GM18873 (cell line): ENCODE results near the gene MN1.

Source experiments
- ATAC-seq: cut with Tn5 transposase; IDR thresholded peaks from one replicate; pipeline ENCODE4 v1.9.1; 2021; ENCODE audit warnings: mild to moderate bottlenecking, moderate library complexity, moderate number of reproducible peaks; ENCODE audit not compliant: unreplicated experiment, low FRiP score

Gene MN1

DNA sequence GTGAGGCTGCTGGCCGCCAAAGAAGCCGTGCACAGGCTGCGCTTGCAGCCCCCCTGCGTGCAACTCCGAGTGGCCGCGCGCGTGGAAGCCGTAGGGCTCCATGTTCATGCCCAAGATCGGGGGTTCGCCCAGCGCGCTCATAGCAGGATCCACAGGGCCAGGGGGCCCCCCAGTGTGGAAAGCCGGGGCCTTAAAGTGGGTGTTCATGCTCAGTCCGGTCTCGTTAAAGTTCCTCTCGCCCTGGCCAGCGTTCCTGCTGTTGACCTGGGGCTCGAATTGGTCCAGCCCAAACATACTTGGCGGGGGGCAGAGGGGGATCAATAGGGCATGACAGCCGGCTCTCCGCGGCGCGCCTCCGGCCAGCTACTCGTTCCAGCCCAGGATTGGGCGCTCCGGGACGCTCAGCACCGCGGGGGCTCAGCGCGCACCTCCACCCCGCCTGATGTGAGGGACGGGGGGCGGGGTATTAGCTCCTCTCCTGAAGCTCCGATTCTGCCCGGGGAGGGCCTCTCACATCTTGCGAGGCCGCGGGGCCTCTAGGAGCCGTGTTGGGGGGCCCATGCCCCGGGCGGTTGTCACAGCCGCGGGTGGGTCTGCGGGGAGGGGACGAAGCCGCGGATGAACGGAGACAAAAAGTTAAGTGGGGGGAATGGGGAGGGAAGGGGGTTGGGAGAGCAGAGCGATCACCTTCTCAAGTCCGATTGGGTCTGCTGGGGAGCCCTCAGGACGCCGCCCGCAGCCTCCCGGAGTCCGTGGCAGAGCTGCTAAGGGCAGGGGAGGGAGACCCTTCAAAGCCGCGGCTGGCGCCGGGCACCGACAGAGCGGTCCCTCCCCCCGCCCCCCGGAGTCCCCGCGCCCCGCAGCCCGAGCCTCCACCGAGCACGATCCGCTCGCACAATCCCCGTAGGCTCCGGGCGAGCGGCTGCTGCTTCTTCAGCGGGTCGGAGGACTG, 1.0 kb downstream of the MN1 start:
- ATAC-seq = no peak

DNA sequence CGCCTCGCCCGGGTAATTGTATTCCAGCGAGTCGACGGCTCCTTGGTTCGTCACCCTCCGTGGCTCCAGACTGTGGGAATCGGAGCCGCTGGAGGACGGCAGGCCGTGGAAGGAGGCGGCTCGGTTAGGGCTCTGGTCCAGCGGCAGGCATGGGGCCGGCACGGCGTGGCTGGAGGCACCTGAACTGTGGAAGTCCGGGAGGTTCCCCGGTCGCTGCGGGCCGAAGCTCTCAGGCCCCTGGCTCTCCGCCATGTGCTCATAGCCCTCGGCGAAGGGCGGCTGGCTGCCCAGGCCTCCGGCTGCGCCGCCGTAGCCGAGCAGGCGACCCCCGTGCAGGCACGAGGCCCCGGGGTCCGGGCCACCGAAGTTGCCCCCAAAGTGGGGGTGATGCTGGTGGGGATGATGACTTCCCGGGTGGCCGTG, 1.7 kb downstream of the MN1 start:
- ATAC-seq = no peak

DNA sequence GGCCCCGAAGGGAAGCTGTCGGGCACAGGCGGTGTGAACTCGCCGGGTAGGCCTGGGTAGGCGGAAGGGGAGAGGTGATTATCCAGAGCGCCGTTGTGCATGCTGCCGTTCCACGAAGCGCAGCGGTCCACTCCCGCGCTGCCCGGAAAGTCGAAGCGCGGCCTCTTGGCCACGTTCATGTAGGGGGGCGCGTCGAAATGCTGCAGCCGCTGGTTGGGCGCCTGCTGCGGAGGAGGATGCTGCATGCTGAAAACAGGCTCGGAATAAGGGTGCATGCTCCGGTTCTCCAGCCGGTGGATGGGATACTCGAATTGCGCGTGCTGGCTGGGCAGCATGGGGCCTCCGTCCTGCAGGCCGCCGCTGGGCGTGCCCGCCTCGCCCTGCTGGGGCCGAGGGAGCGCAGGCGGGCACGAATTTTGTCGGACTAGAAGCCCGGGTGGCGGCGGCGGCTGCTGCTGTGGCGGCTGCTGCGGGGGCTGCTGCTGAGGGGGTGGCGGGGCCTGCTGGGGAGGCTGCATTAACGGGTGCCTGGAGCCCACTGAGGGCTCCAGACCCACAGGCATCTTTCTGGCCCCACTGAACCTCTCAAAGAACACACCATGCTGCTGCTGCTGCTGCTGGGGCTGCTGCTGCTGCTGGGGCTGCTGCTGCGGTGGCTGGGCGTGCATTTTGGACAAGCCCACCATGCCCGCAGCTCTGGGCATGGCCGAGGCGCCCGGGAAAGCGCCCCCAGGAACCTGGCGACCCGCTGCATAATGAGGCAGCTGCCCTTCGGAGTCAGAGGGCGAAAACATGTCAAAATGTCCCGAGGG, 2.3 kb downstream of the MN1 start:
- ATAC-seq = no peak

DNA sequence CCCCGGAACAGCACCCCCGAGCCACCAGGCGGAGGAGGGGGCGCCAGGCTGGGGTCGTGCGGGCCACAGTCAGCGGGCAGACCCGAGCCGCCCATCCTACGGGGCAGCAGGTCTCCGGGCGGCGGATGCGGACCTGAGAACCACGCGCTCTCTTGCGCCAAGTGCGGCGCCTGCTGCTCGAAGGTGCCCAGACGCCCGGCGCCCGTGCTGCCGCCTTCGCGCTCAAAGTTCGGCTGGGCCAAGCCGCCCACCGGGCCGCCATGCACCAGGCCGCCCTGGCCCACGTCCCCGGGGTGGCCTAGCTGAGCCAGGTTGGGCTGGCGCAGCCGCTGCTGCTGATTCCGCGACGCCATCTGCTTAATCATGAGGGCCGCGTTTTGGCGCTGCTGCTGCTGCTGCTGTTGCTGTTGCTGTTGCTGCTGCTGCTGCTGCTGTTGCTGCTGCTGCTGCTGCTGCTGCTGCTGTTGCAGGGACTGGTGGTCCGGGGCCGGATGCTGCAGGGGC, 3.0 kb downstream of the MN1 start:
- ATAC-seq = no peak

DNA sequence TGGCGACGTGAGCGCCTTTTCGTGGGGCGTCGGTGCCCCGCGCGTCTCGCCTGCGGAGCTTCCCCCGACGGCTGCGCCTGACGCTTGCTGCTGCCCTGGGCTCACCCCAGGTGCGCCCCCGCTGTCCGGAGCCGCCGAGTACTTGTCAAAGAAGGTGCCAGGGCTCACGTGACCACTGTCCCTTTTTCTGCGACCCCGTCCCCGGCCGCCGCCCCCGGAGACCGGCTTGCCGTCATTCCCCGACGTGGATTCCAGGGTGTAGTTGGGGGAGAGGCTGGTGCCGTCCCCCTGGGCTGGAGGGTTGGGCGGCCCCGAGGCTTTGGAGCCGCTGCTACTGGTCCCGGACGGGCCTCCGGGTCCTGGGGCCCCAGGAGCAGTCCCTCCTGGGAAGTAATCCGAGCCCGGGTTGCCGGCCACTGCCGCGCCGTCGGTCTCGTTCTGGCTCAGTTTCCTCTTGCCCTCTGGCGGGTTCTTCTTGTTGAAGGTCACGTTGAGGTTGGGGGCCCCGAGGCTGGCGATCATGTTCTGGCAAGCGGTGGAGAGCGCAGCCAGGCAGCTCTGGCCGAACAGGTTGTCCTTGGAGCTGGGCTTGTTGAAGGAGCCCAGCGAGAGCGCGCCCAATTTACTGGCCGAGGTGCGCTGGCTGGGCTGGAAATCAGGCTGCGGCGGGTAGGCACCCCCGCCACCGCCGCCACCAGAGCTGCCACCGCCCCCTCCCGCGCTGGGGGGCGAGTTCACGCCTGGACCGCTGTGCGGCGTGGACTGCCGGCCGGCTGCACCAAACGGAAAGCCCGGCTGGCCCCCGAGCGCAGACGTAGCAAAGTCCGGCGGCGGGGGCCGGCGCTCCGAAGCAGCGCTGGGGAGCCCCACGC, 3.8 kb downstream of the MN1 start:
- ATAC-seq = no peak

DNA sequence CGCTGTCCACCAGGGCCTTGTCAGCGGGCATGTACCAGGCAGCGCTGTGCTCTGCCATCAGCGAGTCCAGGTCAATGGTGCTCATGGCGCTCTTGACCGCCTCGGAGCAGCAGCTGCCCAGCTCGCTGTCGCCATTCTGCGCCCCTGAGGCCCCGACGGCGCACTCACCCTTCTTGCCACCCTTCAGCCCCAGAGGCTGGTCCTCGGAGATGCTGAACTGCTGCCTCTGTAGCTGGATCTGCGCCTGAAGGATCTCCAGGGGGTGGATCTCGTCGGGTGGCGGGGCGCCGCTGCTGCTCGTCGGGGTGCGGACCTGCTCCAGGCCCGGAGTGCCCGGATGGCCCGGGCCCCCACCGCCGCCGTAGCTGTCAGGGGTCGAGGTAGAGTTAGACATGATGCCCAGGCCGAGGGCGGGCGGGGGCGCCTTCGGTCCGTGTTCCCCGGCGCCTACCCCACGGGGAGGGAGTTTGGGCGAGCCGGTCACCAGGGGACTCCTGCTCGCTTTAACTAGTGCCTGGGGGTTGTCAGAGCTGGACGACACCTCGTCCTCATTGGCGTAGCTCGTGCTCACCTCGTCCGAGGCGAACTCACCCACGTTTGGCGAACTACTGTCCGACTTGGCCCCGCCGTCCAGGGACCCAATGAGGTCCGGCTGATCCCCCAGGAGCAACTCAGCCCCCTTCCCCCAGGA, 4.6 kb downstream of the MN1 start:
- ATAC-seq = no peak

DNA sequence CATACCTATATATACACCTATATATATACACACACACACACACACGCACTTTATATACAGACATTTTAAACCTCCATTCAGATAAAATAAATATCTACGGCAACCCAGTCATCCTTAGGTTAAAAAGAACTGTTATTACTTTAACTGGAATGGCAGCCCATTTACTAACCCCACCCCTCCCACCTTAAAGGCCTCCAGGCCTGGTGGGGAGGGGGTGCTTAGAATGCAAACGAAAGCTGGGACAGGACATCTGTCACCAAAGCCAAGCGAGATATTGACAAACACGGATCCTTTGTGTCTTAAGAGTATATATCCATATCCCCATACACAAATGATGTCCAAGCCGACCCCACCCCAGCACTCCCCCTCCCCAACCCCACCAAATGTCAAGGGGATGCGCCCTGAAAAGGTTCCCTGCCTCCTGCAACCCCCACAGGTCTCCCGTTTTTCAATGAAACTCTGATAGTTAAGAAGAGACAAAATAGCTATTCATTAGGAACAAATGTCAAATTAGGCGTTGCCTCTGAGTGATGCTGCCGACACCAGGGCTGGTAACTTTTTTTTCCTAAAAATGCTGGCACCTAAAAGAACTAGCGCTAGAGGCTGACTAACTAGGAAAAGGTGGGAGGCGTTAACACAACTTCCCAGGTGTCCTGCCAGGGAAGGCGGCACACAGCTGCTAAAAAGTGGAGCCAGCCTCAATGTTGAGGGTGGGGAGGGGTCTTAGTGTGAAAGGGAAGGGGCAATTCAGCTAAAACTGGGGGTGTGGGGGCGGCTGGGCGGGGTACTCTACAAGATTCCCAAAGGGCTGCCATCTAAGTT, 5.6 kb downstream of the MN1 start:
- ATAC-seq = no peak

DNA sequence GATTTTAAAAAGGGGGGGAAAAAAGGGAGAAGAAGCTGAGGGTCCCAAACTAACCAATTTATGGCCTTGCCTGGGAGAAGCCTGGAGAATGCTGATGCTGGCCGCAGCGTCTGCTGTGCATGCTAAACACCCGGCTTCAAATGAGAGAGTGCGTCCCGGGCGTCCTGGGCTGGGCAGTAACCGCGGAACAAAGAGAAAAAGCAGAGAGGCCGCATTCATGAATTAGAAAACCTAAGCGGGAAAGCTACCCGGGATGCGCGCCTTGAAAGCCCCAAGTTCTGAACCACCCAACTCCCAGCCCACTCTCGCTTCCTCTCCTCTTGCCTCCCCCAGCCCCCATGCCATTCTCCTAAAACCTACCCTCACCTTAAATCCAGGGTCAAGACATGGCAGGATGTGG, 6.5 kb downstream of the MN1 start:
- no peak for ATAC-seq

DNA sequence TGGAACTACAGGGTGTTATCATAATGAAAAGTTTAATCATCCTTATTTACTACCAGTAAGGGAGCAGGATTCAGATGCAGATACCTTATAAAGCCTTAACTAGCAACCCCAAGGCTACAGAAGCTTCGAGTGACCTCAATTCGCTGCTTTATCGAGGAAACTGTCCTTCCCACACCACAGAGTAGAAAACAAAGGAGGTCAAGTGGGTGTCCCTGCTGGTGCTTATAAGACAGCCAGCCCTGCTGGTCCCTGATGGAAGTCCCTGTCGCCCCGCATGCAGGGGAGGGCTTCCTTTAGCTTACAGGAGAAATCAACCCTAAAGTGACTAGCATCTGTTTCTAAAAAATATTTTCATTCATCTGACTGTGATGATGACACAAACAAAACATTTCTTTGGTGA, 7.3 kb downstream of the MN1 start:
- ATAC-seq = no peak

DNA sequence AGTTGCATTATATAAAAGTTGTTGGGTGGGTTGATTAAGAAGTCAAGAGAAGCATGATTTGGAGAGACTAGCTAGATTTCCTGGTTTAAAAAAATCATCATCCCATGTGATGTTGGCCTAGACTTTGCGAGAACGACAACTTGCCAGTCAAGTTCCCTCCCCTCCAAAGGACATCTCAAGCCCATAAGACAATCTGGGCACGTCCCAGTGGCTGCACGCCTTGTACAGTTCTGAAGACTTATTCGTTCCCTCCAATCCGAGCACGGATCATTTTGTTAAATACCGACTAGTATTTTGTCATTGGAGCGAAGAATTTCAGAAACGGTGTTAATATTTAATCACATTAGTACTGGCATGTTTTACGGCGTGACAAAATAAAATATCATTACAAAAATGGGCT, 8.0 kb downstream of the MN1 start:
- no peak for ATAC-seq

DNA sequence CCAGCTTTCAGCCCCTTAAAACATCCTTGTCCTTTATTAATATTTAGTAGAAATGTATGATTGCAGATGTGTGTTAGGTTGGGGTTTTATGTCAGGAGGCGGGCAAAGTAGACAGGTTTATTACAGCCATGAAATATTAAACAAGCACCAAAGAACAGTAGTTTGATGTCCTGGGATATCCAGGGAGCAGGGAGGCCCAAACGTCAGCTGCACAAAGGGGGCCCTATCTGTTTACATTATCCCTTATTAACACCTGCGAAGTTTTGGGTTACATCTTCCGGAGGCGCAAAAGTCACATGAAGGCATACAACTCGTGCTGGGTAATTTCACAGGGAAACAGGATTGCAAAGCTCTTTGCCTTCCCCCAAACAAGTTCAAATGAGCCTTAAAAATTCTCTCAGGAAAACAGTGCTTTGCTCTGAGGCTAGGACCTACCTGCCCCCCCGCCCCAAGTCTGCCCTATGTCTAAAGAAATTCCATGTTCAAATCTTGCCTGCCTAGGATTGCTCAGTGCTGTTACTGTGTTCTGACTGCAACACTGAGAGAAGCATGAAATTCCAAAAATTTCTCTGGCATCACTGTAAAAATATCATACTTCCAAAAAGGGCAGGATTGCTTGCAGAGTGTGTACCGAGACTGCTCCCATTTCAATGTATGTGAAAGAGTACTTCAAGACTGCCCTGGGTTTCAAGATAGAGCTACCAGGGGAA, 8.9 kb downstream of the MN1 start:
- no peak for ATAC-seq

DNA sequence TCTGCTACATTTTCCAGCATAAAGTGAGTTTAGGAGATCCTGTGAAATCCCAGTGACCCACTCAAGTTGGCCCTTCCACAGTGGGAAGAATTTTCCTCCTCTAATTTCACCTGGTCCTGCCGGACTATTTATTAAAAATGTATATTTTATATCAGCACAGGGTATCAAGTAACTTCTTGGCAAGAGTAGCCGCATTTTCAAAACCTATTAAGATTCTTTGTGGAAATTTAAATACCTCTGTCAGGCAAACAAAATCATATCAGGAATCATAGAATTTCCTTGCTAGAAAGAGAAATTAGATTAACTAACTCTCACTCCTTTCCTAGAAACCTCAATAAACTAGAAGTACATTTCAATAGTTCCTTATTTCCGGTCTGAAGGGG, 9.7 kb downstream of the MN1 start:
- ATAC-seq = no peak

DNA sequence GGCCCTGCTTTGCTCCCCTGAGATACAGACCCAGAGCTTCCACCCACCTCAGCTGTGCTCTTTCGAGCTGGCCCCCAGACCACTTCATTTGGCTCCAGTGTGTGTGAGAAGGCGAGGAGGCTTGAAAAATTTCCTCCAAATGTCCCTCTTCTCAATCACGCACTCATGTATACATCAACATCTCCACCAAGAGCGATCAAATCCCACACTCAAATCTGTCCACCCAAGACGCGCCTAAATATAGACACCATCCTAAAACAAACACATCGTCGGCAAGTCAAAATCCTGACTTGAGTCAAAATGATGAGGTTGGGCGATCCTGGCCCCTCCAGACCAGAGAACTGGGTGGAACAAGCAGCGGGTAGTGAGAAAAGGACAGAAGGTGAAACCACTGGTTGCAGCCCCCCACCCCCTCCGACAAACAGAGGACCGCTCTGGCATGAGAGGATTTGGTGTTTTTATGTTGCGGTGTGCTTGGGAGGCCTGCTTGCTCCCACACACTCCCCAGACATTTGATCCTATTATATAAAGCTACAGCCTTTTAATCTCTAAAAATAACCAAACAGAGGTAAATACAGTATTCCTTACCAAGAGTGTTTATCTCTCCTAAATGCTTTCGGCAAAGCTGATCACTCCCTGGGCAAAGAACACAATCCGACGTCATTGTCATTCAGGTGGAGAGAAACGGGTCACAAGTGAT, 10.2 kb downstream of the MN1 start:
- ATAC-seq = no peak

DNA sequence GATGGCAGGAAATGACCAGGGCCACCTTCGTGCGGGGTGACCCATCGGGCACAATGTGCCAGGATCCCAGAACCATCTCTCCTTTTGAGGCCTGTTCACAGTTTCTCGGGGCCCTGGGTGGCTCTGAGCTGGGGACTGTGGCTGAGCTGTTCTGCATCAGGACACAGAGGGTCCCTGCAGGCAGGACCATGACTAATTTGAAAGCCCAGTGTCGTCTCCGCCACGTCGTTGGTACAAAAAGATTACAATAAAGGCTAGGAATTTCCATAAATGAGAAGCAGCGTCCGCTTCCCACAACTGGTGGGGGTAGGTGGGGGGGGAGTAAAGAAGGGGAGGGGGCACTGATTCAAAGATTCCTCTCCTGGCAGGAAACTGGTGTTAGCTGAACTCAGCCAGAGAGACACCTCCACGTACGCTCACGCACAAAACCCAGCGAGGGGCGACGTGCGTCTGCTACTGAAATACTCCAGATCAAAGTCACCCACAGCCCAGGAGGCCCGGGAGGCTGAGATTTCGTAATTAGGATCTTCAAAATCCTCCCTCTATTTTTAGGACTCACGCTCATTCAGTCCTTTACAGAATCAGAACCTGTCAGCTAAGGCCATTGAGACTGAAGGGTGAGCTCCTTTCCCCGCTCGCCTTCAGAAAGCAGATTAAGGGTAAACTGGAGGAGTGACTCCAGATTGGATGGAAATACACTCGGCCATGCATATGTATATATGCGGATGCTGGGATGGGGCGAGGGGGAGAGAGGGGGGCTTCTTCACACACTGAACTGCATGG, 11.0 kb downstream of the MN1 start:
- no peak for ATAC-seq

DNA sequence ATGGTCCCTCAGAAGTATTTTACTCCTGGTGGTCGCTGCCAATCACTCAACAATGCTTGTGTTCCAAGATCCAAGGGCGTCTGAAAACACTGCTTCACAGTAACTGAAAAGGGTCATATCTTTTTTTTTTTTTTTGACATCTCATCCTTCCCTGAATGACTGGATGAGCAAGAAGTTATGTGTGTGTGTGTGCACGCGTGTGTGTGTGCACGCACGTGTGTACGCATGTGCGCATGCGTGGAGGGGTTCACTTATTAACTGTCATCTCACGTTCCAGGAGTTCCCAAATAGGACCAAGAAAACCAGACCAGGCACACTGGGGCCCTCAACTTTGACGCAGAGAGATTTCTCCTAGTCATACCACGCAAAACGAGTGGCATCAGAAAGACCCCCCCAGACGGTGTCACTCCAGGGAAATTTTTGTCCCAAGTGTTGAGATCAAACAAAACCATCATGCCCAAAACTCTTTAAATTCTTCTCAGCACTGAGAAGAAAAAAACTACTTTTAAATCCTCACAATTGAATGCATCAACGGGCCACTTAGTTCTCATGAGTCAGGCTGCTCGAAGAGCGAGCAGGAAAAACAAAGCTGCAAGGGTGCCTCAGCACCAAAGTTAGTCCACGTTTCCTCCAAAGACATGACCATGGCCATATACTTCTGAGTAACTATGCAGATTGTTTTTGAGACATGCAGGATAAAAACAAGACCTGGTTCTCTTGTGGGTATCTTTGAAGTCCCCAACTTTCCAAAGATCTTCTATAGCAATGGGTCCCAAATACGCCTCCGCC, 12.9 kb downstream of the MN1 start:
- ATAC-seq = no peak

DNA sequence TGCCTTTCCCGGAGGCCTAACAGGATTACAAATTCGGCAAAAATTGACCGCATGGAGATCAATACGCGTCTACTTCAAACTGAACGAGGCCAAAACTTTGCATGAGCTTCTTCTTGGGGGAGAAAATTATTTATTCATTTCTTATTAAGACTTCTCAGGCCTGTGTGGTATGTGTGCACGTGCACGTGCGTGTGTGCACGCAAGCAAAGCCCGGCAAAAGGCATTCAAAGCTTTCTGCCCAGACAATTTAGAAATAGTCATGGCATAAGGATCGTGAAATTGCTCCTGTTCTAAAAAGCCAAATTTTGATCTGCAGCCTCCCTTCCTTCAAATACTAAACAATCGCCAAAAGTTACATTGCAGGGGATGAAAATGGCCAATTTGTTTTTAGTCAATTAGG, 14.6 kb downstream of the MN1 start:
- no peak for ATAC-seq
